ENCODE measurements around the gene COL4A1.
A peak's percentile ranks its signal among the peaks of the same experiment; 100 is the strongest.

COL4A1 gene

DNA sequence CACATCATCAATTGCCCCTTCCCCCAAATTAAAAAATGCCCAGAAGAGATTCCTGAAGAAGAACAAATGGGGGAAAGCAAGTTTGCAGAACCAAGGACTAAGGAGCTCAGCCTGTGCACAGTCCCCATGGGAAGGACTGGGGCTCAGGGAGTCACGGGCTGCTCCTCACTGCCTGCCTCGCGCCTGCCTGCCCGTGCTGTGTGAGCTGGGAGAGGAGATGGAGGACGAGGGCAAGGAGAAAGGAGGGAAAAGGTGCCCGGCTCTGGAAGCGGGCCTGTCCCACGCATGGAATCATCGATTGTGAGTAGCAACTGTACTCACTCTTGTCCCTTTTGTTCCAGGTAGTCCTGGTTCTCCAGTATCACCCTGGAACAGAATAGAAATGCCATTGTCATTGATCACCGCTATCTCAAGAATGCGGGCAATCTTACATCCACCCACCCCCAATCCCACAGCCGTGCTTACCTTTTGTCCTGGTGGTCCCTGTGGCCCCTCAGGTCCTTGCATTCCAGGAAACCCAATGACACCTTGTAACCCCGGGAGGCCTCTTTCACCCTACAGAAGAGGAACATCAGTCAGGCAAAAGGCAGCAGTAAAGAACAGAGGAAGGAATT, 93.4 kb downstream of the COL4A1 start:
- no peak overlapping the region for H3K4me3 ChIP-seq
- DNase-seq: no peak
- no peaks in the 10 kb centered on the region for H3K9me3 ChIP-seq
- H3K36me3 ChIP-seq: peaks cover 48 to 53% (median 49%) of the 10 kb centered on the region in 3 donors
- peak overlapping the region; percentile 55 to 73 for H3K27ac ChIP-seq
- no peaks in the 10 kb centered on the region for H3K27me3 ChIP-seq
- peaks cover 8 to 51% (median 42%) of the 10 kb centered on the region in 4 donors for H3K4me1 ChIP-seq
- intact Hi-C loops (cut with DNase I; ENCODE audit: low total_unique reads): loop anchor here (10.0 kb wide), 1 partner anchor 501 kb away; the partner anchor contains the start of gene ING1
- no peak for TF ChIP-seq CTCF (IDR thresholded peaks at IDR 0.05)

DNA sequence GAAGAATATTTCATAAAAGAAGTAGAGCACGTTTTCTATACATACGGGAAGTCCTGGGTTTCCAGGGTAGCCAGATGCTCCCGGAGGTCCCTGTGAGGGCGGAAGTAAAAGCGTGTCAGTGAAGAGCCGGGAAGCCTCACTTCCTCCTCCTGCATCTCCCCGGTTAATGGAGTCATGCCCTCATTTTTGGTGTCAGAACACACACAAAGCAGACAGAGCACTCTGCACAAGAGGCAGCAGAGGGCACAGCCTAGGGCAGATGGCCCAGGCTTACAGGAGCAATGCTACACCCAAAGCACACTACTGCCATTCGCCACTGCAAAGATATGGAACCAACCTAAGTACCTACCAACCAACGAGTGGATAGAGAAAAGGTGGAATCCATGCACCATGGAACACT, 94.4 kb downstream of the COL4A1 start:
- Histone ChIP-seq H3K9me3 (no peaks in the 10 kb centered on the region), H3K4me3 (no peak overlapping the region), H3K36me3 (peaks cover 59 to 64% (median 59%) of the 10 kb centered on the region in 3 donors), H3K4me1 (peaks cover 8 to 41% (median 32%) of the 10 kb centered on the region in 4 donors), H3K27ac (no peak overlapping the region), H3K27me3 (no peaks in the 10 kb centered on the region)
- intact Hi-C loops (cut with DNase I; ENCODE audit: low total_unique reads): loop anchor here (10.0 kb wide), 1 partner anchor 502 kb away; the partner anchor contains the start of gene ING1
- no peak for DNase-seq
- TF ChIP-seq CTCF (IDR thresholded peaks at IDR 0.05): no peak

DNA sequence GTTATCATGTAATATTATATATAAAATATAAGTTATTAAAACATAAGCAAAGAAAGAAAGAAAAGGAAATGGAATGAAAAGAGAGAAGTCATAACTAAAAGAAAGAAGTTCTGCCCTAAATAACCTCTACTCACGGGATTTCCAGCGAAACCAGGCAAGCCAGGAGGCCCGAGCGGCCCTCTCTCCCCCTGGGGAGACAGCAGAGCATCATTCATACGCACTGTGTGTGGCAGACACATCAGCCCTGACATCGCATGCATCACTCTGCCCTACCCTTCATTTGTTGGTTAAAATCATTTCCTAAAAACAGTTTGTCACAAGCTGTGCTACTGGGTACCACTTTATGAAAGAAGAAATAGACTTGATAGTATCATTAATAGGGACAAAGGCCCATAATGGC, 95.2 kb downstream of the COL4A1 start:
- Histone ChIP-seq H3K27me3 (no peaks in the 10 kb centered on the region), H3K36me3 (peaks cover 66 to 72% (median 67%) of the 10 kb centered on the region in 3 donors), H3K4me1 (peaks cover 8 to 33% (median 24%) of the 10 kb centered on the region in 4 donors), H3K4me3 (no peak overlapping the region), H3K9me3 (no peaks in the 10 kb centered on the region), H3K27ac (no peak overlapping the region)
- TF ChIP-seq CTCF (IDR thresholded peaks at IDR 0.05): no peak
- DNase-seq: no peak
- intact Hi-C loops (cut with DNase I; ENCODE audit: low total_unique reads): loop anchor here (10.0 kb wide), 1 partner anchor 503 kb away; the partner anchor contains the start of gene ING1

DNA sequence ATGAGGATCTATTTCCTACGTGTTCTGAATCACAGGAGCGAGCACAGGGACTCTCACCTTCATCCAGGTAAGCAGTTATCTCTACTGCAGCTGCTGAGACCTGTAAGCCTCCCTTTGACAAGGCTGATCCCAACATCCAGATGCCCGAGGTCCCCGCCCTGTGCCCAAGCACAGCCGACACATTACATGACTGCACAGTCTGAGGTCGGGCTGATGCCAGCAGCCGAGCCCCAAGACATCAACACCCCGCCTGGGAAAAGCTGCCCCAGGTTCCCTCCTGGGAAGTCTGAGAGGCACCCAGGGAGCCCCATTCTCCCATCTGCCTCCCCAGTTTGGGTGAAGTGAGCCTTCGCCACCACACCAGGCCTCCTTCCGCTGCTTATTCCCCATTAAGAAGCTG, 95.9 kb downstream of the COL4A1 start:
- intact Hi-C loops (cut with DNase I; ENCODE audit: low total_unique reads): loop anchor here (10.0 kb wide), 1 partner anchor 504 kb away; the partner anchor contains the start of gene ING1
- H3K9me3 ChIP-seq: no peaks in the 10 kb centered on the region
- H3K27me3 ChIP-seq: no peaks in the 10 kb centered on the region
- H3K4me1 ChIP-seq: peaks cover 8 to 27% (median 21%) of the 10 kb centered on the region in 4 donors
- no peak for DNase-seq
- H3K4me3 ChIP-seq: no peak overlapping the region
- no peak for TF ChIP-seq CTCF (IDR thresholded peaks at IDR 0.05)
- peaks cover 73 to 79% (median 74%) of the 10 kb centered on the region in 3 donors for H3K36me3 ChIP-seq
- H3K27ac ChIP-seq: peak overlapping the region; percentile 4 to 16

GRCh38 chr13:110210604-110210985, 96.4 kb downstream of the COL4A1 start:
- Histone ChIP-seq H3K27ac (peak overlapping the region in 1 of 2 donors; percentile 4), H3K4me3 (no peak overlapping the region), H3K27me3 (no peaks in the 10 kb centered on the region), H3K36me3 (peaks cover 78 to 83% (median 79%) of the 10 kb centered on the region in 3 donors), H3K4me1 (peaks cover 8 to 23% (median 16%) of the 10 kb centered on the region in 4 donors), H3K9me3 (no peaks in the 10 kb centered on the region)
- intact Hi-C loops (cut with DNase I; ENCODE audit: low total_unique reads): loop anchor here (10.0 kb wide), 1 partner anchor 504 kb away; the partner anchor contains the start of gene ING1
- no peak for DNase-seq
- no peak for TF ChIP-seq CTCF (IDR thresholded peaks at IDR 0.05)

Measured in tibial artery (tissue), 4 donors.